ENCODE measurements around the gene ABCA12.
"Not testable (repeated sequence)": the region's sequence is repeated elsewhere in the genome, so short reads cannot be mapped to it uniquely, and the experiment has no call there.

The ABCA12 gene, protein sequence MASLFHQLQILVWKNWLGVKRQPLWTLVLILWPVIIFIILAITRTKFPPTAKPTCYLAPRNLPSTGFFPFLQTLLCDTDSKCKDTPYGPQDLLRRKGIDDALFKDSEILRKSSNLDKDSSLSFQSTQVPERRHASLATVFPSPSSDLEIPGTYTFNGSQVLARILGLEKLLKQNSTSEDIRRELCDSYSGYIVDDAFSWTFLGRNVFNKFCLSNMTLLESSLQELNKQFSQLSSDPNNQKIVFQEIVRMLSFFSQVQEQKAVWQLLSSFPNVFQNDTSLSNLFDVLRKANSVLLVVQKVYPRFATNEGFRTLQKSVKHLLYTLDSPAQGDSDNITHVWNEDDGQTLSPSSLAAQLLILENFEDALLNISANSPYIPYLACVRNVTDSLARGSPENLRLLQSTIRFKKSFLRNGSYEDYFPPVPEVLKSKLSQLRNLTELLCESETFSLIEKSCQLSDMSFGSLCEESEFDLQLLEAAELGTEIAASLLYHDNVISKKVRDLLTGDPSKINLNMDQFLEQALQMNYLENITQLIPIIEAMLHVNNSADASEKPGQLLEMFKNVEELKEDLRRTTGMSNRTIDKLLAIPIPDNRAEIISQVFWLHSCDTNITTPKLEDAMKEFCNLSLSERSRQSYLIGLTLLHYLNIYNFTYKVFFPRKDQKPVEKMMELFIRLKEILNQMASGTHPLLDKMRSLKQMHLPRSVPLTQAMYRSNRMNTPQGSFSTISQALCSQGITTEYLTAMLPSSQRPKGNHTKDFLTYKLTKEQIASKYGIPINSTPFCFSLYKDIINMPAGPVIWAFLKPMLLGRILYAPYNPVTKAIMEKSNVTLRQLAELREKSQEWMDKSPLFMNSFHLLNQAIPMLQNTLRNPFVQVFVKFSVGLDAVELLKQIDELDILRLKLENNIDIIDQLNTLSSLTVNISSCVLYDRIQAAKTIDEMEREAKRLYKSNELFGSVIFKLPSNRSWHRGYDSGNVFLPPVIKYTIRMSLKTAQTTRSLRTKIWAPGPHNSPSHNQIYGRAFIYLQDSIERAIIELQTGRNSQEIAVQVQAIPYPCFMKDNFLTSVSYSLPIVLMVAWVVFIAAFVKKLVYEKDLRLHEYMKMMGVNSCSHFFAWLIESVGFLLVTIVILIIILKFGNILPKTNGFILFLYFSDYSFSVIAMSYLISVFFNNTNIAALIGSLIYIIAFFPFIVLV (N-terminal part only)

DNA sequence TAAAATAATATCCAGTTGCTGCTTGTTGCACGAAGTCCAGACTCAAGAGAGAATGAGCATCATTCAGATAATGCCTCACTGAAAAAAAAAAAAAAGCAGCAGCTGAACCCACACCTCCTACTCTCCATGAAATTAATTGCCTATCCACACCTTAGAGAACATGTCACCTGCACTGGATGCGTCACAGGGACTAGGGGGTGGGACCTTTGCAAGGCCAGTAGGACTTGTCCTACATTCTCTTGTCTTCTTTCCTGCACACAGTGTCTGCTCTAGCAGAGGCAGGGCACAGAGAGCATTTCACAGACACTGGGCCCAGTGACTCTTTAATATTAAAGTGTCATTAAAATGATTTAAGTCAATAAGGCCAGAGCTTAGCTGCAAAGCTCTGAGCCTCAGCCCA, at the start of gene ABCA12:
TSS of gene ABCA12 (minus strand) at position 148 of the 400 bp plus-strand sequence. CDS start 418 bp downstream, outside the sequence.
- no peaks in the 10 kb centered on the region for H3K9me3 ChIP-seq (ENCODE audit: low read length)
- H3K36me3 ChIP-seq (ENCODE audit: insufficient read depth, low read length), result no peaks in the 10 kb centered on the region
- no peak within 1 kb of the TSS for H2AFZ ChIP-seq (ENCODE audit: low read depth, low read length)
- H3K4me3 ChIP-seq (ENCODE audit: low read length), result no peak within 1 kb of the TSS
- no peaks in the 10 kb centered on the region for H3K4me1 ChIP-seq (ENCODE audit: insufficient read depth, low read length)
- H3K27me3 ChIP-seq (ENCODE audit: insufficient read depth, low read length), result no peaks in the 10 kb centered on the region

DNA sequence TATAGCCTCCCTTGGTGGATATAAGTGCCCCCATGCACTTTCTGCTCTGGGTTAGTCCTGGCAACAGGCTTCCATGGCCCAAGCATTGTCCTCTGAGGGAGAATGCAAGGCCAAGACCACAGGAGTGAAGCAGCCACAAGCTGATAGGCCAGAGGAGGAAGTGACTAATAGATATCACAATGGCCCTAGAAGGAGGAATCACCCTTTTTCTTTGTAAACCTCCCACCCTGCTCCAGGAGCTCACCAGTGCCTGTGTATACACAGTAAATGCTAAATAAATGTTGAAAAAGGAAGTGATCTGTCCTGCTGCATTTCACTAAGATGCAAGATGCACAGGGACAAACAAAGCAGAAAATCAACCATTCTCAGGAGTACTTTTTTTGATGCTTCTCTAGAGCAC, 49.7 kb upstream of the ABCA12 start:
- no peaks in the 10 kb centered on the region for H3K36me3 ChIP-seq (ENCODE audit: insufficient read depth, low read length)
- no peak overlapping the region for H3K4me3 ChIP-seq (ENCODE audit: low read length)
- H3K9me3 ChIP-seq (ENCODE audit: low read length), result no peaks in the 10 kb centered on the region
- H3K4me1 ChIP-seq (ENCODE audit: insufficient read depth, low read length), result no peaks in the 10 kb centered on the region
- no peak overlapping the region for H2AFZ ChIP-seq (ENCODE audit: low read depth, low read length)
- no peaks in the 10 kb centered on the region for H3K27me3 ChIP-seq (ENCODE audit: insufficient read depth, low read length)

DNA sequence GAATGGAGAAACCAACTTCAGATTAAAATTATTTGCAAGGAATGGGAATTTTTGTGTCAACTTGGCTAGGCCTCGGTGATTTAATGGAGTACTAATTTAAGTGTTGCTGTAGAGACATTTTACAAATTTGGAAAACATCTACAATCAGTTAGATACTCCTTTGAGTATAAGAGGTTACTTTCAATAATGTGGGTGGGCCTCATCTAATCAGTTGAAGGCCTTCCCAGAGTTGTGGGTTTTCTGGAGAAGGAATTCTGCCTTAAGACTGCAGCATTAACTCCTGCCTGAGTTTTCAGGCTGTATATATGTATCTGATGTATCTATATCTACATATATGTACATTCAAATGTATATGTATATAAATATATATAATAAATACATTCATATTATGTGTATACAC, 47.6 kb upstream of the ABCA12 start:
- Histone ChIP-seq H3K4me1 (ENCODE audit: insufficient read depth, low read length) (no peaks in the 10 kb centered on the region), H2AFZ (ENCODE audit: low read depth, low read length) (no peak overlapping the region), H3K27me3 (ENCODE audit: insufficient read depth, low read length) (no peaks in the 10 kb centered on the region), H3K9me3 (ENCODE audit: low read length) (no peaks in the 10 kb centered on the region), H3K36me3 (ENCODE audit: insufficient read depth, low read length) (no peaks in the 10 kb centered on the region), H3K4me3 (ENCODE audit: low read length) (no peak overlapping the region)

DNA sequence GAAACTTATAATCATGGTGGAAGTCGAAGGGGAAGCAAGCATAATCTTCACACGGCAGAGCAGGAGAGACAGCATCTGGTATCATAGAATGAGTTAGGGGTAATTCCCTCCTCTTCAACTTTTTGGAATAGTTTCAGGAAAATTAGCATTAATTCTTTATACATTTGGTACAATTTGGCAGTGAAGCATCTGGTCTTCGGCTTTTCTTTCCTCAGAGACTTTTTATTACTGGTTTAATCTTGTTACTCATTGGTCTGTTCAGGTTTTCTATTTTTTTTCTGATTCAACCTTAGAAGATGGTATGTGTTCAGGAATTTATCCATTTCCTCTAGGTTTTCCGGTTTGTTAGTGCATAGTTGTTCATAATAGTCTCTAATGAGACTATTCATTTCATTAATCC, 39.7 kb upstream of the ABCA12 start:
- no peaks in the 10 kb centered on the region for H3K27me3 ChIP-seq (ENCODE audit: insufficient read depth, low read length)
- H3K36me3 ChIP-seq (ENCODE audit: insufficient read depth, low read length), result no peaks in the 10 kb centered on the region
- H3K4me1 ChIP-seq (ENCODE audit: insufficient read depth, low read length), result no peaks in the 10 kb centered on the region
- no peak overlapping the region for H3K4me3 ChIP-seq (ENCODE audit: low read length)
- no peaks in the 10 kb centered on the region for H3K9me3 ChIP-seq (ENCODE audit: low read length)
- H2AFZ ChIP-seq (ENCODE audit: low read depth, low read length), result no peak overlapping the region

DNA sequence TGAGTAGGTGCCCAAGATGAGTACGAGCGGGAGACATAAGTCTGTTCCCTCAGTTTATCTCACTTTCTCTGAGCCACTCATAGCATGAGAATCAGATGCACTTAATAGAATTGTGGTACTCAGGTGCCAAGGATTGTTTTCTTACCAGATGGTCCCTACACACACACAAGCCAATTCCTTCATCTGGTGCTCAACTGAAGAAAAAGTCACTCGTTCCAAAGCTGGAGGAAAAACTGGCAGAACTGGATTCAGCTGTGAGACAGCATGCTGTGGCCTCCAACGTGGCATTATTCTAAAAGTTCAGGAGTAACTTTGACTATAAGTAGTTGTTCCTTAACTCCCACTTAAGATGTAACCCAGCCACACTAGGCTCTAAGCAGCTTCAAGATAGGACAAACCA, 33.4 kb upstream of the ABCA12 start:
- Histone ChIP-seq H3K36me3 (ENCODE audit: insufficient read depth, low read length) (no peaks in the 10 kb centered on the region), H2AFZ (ENCODE audit: low read depth, low read length) (no peak overlapping the region), H3K27me3 (ENCODE audit: insufficient read depth, low read length) (no peaks in the 10 kb centered on the region), H3K9me3 (ENCODE audit: low read length) (no peaks in the 10 kb centered on the region), H3K4me3 (ENCODE audit: low read length) (no peak overlapping the region), H3K4me1 (ENCODE audit: insufficient read depth, low read length) (no peaks in the 10 kb centered on the region)

DNA sequence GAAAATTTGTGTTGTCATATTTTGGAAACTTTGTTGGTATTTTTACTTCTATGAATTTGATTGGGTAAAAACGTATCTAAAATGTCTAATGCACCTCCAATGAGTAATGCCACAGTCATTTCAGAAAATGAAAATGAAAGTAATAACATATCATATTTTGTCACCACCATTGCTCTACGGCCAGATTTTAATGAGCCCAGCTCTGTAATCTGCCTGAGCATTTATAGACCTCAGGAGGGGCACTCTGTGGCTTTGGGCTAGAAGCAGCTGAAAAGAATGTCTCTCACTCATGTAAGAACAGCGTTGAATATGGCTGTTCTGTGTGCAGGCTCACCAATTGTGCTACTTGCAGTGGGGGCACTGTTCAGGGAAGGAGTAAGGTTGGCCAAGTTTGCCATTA, 32.7 kb upstream of the ABCA12 start:
- no peak overlapping the region for H3K4me3 ChIP-seq (ENCODE audit: low read length)
- no peak overlapping the region for H2AFZ ChIP-seq (ENCODE audit: low read depth, low read length)
- no peaks in the 10 kb centered on the region for H3K36me3 ChIP-seq (ENCODE audit: insufficient read depth, low read length)
- H3K4me1 ChIP-seq (ENCODE audit: insufficient read depth, low read length), result no peaks in the 10 kb centered on the region
- no peaks in the 10 kb centered on the region for H3K27me3 ChIP-seq (ENCODE audit: insufficient read depth, low read length)
- H3K9me3 ChIP-seq (ENCODE audit: low read length), result no peaks in the 10 kb centered on the region

DNA sequence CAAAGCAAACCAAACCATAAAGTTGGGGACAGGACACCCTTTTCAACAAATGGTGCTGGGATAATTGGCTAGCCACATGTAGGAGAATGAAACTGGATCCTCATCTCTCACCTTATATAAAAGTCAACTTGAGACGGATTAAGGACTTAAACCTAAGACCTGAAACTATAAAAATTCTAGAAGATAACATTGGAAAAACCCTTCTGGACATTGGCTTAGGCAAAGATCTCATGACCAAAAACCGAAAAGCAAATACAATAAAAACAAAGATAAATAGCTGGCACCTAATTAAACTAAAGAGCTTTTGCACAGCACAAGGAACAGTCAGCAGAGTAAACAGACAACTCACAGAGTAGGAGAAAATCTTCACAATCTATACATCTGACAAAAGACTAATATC, 28.1 kb upstream of the ABCA12 start:
- H3K4me1 ChIP-seq (ENCODE audit: insufficient read depth, low read length); H3K4me3 ChIP-seq (ENCODE audit: low read length); H3K36me3 ChIP-seq (ENCODE audit: insufficient read depth, low read length); H3K9me3 ChIP-seq (ENCODE audit: low read length); H2AFZ ChIP-seq (ENCODE audit: low read depth, low read length); H3K27me3 ChIP-seq (ENCODE audit: insufficient read depth, low read length): not testable (repeated sequence)

DNA sequence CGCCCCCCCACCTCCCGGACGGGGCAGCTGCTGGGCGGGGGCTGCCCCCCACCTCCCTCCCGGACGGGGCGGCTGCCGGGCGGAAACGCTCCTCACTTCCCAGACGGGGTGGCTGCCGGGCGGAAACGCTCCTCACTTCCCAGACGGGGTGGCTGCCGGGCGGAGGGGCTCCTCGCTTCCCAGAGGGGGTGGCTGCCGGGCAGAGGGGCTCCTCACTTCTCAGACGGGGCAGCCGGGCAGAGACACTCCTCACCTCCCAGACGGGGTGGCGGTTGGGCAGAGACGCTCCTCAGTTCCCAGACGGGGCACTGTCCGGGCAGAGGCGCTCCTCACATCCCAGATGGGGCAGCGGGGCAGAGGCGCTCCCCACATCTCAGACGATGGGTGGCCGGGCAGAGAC, 24.9 kb upstream of the ABCA12 start:
- H3K9me3 ChIP-seq (ENCODE audit: low read length); H3K4me1 ChIP-seq (ENCODE audit: insufficient read depth, low read length); H3K36me3 ChIP-seq (ENCODE audit: insufficient read depth, low read length); H3K4me3 ChIP-seq (ENCODE audit: low read length); H3K27me3 ChIP-seq (ENCODE audit: insufficient read depth, low read length); H2AFZ ChIP-seq (ENCODE audit: low read depth, low read length): not testable (repeated sequence)

DNA sequence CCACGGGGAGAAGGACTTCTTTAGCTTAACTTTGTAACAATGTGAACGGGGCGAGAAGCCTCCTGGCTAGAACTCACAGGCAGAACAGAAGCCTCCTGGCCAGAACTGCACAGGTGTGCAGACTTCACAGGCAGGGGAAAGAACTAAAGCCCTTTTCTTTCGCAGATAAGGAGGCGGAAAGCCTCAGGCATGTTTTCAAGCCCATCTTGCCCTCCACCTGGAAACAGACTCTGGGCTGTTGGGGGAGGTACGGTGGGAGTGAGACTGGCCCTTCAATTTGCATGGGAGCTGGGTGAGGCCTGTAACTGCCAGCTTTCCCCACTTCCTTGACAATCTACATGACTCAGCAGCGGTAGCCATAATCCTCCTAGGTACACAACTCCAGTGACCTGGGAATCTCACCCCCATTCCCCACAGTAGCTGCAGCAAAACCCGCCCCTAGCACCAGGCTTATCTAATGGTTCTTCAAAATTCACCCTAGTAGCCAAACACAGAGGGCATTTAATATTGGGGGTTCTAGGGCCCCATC, 22.9 kb upstream of the ABCA12 start:
- H2AFZ ChIP-seq (ENCODE audit: low read depth, low read length), result no peak overlapping the region
- no peaks in the 10 kb centered on the region for H3K36me3 ChIP-seq (ENCODE audit: insufficient read depth, low read length)
- no peaks in the 10 kb centered on the region for H3K9me3 ChIP-seq (ENCODE audit: low read length)
- H3K4me3 ChIP-seq (ENCODE audit: low read length), result no peak overlapping the region
- no peaks in the 10 kb centered on the region for H3K27me3 ChIP-seq (ENCODE audit: insufficient read depth, low read length)
- H3K4me1 ChIP-seq (ENCODE audit: insufficient read depth, low read length), result no peaks in the 10 kb centered on the region

DNA sequence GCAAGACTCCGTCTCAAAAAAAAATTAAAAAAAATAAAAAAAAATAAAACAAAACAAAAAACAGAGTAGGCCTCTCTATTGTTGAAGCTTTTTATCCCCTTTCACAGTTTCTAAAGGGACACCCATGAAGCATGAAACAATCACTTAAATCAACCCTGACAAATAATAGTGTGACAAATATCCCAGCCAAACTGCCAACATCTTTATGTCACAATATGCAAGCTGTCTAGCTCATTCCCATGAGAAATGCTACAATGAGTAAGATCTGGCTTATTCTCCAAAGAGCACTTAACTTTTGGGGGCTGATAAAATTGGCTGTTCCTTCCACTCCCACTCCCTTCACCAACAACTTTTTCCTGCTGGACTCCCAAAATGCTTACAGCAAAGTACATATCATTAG, 21.7 kb upstream of the ABCA12 start:
- H3K27me3 ChIP-seq (ENCODE audit: insufficient read depth, low read length), result no peaks in the 10 kb centered on the region
- no peaks in the 10 kb centered on the region for H3K9me3 ChIP-seq (ENCODE audit: low read length)
- H3K4me3 ChIP-seq (ENCODE audit: low read length), result no peak overlapping the region
- H2AFZ ChIP-seq (ENCODE audit: low read depth, low read length), result no peak overlapping the region
- H3K36me3 ChIP-seq (ENCODE audit: insufficient read depth, low read length), result no peaks in the 10 kb centered on the region
- no peaks in the 10 kb centered on the region for H3K4me1 ChIP-seq (ENCODE audit: insufficient read depth, low read length)

DNA sequence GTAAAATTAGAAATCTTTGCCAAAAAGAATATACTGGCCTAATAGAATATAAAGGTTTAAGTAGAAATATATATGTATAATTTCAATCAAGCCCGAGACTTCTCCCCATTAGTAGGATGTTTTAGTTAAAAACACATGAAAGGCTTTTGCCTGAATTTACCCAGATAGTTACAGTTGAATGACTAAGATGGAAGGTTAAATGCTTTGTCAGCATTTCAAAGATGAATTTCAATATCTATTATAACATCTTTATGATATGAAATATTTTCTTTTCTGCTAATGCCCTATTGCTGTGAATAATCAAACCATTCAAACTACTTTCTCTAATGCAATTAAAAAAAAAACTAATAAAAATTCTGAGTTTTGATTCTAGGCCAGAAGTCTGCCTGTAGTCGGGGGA, 18.0 kb upstream of the ABCA12 start:
- no peak overlapping the region for H2AFZ ChIP-seq (ENCODE audit: low read depth, low read length)
- no peaks in the 10 kb centered on the region for H3K36me3 ChIP-seq (ENCODE audit: insufficient read depth, low read length)
- no peaks in the 10 kb centered on the region for H3K4me1 ChIP-seq (ENCODE audit: insufficient read depth, low read length)
- H3K27me3 ChIP-seq (ENCODE audit: insufficient read depth, low read length), result no peaks in the 10 kb centered on the region
- H3K9me3 ChIP-seq (ENCODE audit: low read length), result no peaks in the 10 kb centered on the region
- H3K4me3 ChIP-seq (ENCODE audit: low read length), result no peak overlapping the region

DNA sequence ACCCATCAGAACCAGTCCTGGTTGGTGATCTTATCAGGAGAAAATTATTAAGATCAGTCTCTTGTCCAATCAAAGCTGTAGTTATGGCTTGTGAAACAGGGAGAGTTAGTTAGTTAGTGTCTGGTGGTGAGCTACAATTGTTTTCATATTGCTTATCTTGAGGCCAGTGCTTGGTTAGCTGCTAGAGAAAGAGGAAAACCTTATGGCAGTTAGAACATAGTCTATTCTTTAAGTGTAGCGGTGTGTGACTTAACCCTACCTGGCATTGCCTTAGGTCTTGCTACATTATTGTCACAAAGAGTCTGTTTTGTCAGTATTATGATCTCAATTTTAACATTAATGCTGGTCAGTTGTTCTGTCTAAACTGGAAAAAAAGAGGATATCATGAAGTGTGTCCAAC, 11.5 kb upstream of the ABCA12 start:
- H3K9me3 ChIP-seq (ENCODE audit: low read length), result no peaks in the 10 kb centered on the region
- no peaks in the 10 kb centered on the region for H3K4me1 ChIP-seq (ENCODE audit: insufficient read depth, low read length)
- no peaks in the 10 kb centered on the region for H3K27me3 ChIP-seq (ENCODE audit: insufficient read depth, low read length)
- H3K36me3 ChIP-seq (ENCODE audit: insufficient read depth, low read length), result no peaks in the 10 kb centered on the region
- no peak overlapping the region for H2AFZ ChIP-seq (ENCODE audit: low read depth, low read length)
- no peak overlapping the region for H3K4me3 ChIP-seq (ENCODE audit: low read length)

DNA sequence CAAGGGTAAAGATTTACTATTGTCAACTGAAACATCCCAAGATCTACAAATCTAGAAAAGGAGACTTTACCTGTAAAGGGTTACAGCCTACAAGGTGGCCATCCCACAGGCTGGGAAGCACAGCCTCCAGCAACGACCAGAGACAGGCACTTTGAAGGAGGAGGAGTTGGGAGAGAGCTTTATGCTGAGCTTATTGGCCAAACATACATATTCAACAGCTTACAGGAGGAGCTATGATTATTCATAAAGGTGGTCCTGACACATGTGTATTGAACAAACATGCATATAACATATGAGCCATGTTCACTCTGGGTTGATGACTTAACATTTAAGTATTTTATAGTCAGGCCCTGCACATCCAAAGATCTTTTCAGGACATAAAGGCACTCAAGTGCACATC, 11.1 kb upstream of the ABCA12 start:
- Histone ChIP-seq H2AFZ (ENCODE audit: low read depth, low read length) (no peak overlapping the region), H3K9me3 (ENCODE audit: low read length) (no peaks in the 10 kb centered on the region), H3K27me3 (ENCODE audit: insufficient read depth, low read length) (no peaks in the 10 kb centered on the region), H3K36me3 (ENCODE audit: insufficient read depth, low read length) (no peaks in the 10 kb centered on the region), H3K4me1 (ENCODE audit: insufficient read depth, low read length) (no peaks in the 10 kb centered on the region), H3K4me3 (ENCODE audit: low read length) (no peak overlapping the region)
